Upper lobe of left lung (tissue), 4 donors: ENCODE data around the gene OMA1.

Experiments
- CTCF ChIP-seq, 6 experiments: fragments of 450-650 bp in 4 of 6; fragments of 200-600 bp in 2 of 6; sonication (generic) in 2 of 6; IDR thresholded peaks; one replicate each; pipeline ENCODE4 v1.5.1; 2016 to 2019; ENCODE audit warnings: antibody characterized with exemption in 6 of 6
- POLR2A ChIP-seq, 4 donors: fragments of 450-650 bp; IDR thresholded peaks; one replicate each; pipeline ENCODE4 v1.5.1; 2016 to 2017; ENCODE audit warnings: antibody characterized with exemption in 4 of 4, mild to moderate bottlenecking in 2 of 4
- POLR2AphosphoS5 ChIP-seq, 2 donors: sonication (generic); formaldehyde crosslinking; IDR thresholded peaks; one replicate each; pipeline ENCODE4 v1.5.1; 2017; ENCODE audit warnings: antibody characterized with exemption in 2 of 2

DNA sequence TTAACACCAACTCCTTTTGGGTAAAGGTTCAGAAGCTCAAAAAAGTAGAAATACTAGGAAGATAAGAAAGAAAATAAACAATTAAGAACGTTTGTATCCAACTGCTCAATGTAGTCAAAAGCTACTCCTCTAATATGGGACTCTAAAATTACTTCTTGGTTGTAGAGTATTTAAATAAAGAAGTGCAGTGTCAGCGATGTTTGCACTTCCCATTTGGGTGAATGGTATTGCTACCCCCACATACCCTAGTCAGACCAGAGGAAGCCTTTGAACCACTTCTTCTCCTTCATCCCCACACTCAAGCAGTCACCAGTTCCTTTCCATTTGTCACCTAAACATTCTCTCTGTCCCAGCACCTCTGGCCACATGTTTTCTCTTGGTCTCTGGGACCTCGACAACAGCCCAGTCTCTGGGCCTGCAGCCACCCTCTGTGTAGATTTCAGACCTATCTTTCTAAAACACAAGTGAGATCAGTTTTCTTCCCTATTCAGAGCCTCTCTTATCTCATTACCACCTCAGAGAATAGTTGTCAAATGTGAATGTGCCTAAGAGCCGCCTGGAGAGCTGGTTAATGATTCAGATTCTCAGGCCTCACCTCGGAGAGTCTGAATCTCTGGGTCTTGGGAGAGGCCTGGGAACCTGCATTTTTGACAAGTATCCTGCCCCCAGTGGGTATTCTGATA lies 109.8 kb downstream of the OMA1 start:
- no peak for TF ChIP-seq POLR2AphosphoS5 (IDR thresholded peaks at IDR 0.05)
- TF ChIP-seq CTCF (IDR thresholded peaks at IDR 0.05), result no peak
- no peak for TF ChIP-seq POLR2A (IDR thresholded peaks at IDR 0.05)
